SH-SY5Y (cell line): ENCODE measurements around the gene MLLT3.

Experiments used
- GATA2 ChIP-seq: IDR thresholded peaks from 2 replicates; pipeline ENCODE4 v1.6.1; 2011; ENCODE audit warnings: mild to moderate bottlenecking, low read depth, low read length
- GATA3 ChIP-seq: IDR thresholded peaks from 2 replicates; pipeline ENCODE4 v1.6.1; 2011; ENCODE audit warnings: low read depth, mild to moderate bottlenecking, low read length, moderate library complexity

DNA sequence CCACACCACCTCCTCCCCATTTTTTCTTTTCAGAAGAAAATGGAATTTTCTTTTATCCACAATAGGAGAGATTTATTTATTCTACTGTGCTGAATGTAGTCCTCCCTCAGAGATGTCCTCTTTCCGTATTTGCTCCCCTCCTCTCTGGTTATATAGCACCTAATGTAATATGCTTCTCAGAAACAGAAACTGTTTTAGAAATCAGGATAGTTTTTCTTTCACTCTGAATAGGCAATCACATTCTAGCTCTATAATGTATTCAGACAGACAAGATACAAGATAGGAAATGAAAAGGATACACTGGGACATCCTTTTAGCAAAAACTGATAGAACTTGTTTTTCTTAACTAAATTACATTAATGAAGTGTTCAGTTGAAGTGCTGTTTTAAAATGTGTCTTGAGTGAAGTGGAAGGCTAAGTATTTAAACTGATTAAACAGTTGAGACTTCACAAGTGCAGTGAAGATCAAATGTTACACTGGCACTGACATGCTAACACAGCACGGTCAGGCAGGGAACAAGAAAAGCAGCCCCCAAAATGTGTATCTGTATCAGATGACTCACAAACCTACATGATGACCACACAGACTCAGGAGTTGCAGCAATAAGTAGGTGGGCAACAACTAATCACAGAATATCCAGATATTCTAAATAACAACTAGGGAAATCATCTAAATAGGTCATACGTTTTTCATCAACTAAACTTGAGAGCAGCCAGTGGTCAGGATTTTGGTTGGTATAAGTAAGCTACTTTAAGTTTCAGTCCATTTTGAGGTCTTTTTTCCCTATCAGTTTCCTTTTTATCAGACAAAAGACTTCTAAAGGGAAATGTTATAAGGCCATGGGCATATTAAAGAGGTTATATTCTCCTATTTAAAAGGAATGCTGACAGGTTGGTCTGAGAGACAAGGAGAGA is 260.4 kb downstream of the MLLT3 start:
- TF ChIP-seq GATA2 (no peak), GATA3 (no peak)
